OCI-LY7 (cell line): ENCODE data around the gene ECE1. TPM values are rescaled to one million over a fixed set of nuclear protein-coding genes. Genes with fewer than 3 reads are reported as not detected.

Source experiments
- BruUV-seq: library from RNA; stranded (reverse); fragments of 400-500 nt; replicated peaks from 2 replicates; lab custom pipeline; 2021; lab: Mats Ljungman, UMichigan
- CTCF ChIA-PET: fragments of 300-600 bp; sonication (Branson Sonifier 250); formaldehyde crosslinking; loops from one replicate; lab custom pipeline; 2022; ENCODE audit warnings: antibody characterized with exemption; ENCODE audit not compliant: unreplicated experiment; lab: Charles Lee
- POLR2A ChIA-PET: fragments of 300-600 bp; sonication (Branson Sonifier 250); formaldehyde crosslinking; loops from one replicate; lab custom pipeline; 2022; ENCODE audit warnings: antibody characterized with exemption; lab: Charles Lee
- DNase-seq: peaks from one replicate; pipeline ENCODE4 v3.0.0-alpha.2; 2015; ENCODE audit warnings: low spot score
- H2AFZ ChIP-seq: fragments of 200-600 bp; sonication (generic), shearing (Covaris generic); 2 replicates; pipeline ENCODE4 v1.6.1; 2014; ENCODE audit warnings: mild to moderate bottlenecking, antibody characterized with exemption, low read length, moderate library complexity
- H3K27ac ChIP-seq: fragments of 200-600 bp; sonication (generic); 2 replicates; pipeline ENCODE4 v1.5.1; 2014; ENCODE audit warnings: mixed run types, low read depth, mild to moderate bottlenecking, moderate library complexity, low read length, inconsistent platforms; ENCODE audit not compliant: poor library complexity, severe bottlenecking
- H3K36me3 ChIP-seq: fragments of 200-600 bp; sonication (generic); 2 replicates; pipeline ENCODE4 v1.6.1; 2014; ENCODE audit warnings: mild to moderate bottlenecking, antibody characterized with exemption, low read length, moderate library complexity, mixed read lengths; ENCODE audit not compliant: insufficient read depth
- H3K4me1 ChIP-seq: fragments of 200-600 bp; sonication (generic); 2 replicates; pipeline ENCODE4 v1.5.1; 2014; ENCODE audit warnings: mild to moderate bottlenecking, low read length; ENCODE audit not compliant: insufficient read depth, poor library complexity, severe bottlenecking
- H3K4me2 ChIP-seq: fragments of 200-600 bp; sonication (generic); 2 replicates; pipeline ENCODE4 v1.6.1; 2014; ENCODE audit warnings: mild to moderate bottlenecking, low read length
- H3K4me3 ChIP-seq: fragments of 200-600 bp; sonication (generic); 2 replicates; pipeline ENCODE4 v1.5.1; 2014; ENCODE audit warnings: mild to moderate bottlenecking, low read depth, low read length; ENCODE audit not compliant: poor library complexity, severe bottlenecking
- H3K79me2 ChIP-seq: fragments of 200-600 bp; sonication (generic); 2 replicates; pipeline ENCODE4 v1.6.1; 2016; ENCODE audit warnings: low read depth, mild to moderate bottlenecking, low read length, moderate library complexity, mixed read lengths; ENCODE audit not compliant: insufficient read depth
- H3K9me2 ChIP-seq: fragments of 200-600 bp; sonication (generic); 2 replicates; pipeline ENCODE4 v1.6.1; 2016; ENCODE audit warnings: mild to moderate bottlenecking, low read length, mixed read lengths; ENCODE audit not compliant: insufficient read depth
- H3K9me3 ChIP-seq: fragments of 200-600 bp; sonication (generic); 2 replicates; pipeline ENCODE4 v1.6.1; 2014; ENCODE audit warnings: mild to moderate bottlenecking, mixed run types, low read length, mixed read lengths
- H4K20me1 ChIP-seq: fragments of 200-600 bp; sonication (generic); 2 replicates; pipeline ENCODE4 v1.6.1; 2014; ENCODE audit warnings: mild to moderate bottlenecking, antibody characterized with exemption, low read length, moderate library complexity, mixed read lengths; ENCODE audit not compliant: insufficient read depth
- EZH2phosphoT487 ChIP-seq: fragments of 200-600 bp; sonication (generic); IDR thresholded peaks from 2 replicates; pipeline ENCODE4 v1.6.1; 2018; ENCODE audit warnings: low read depth, borderline replicate concordance, mild to moderate bottlenecking, mixed run types, antibody characterized with exemption, low read length, moderate library complexity, mixed read lengths
- intact Hi-C: fragments of 100-400 bp; cut with micrococcal nuclease; formaldehyde crosslinking; loops from one replicate; pipeline ENCODE4 v1.10.0; 2022; ENCODE audit not compliant: unreplicated experiment
- total RNA-seq, 2 experiments: library from RNA; depleted of rRNA in 1 of 2; stranded (reverse); fragments of >200 nt in 1 of 2; shearing (Covaris generic) in 1 of 2; gene quantifications; 2 replicates each; pipeline ENCODE4 v1.2.3, GENCODE V29; 2014 to 2022
- TF ChIP-seq, protein P1 (sequence below): fragments of 200-600 bp; sonication (generic); conservative IDR thresholded peaks from 2 replicates; pipeline ENCODE4 v1.5.1; 2014; ENCODE audit warnings: mild to moderate bottlenecking, antibody characterized with exemption, low read length, moderate library complexity, mixed read lengths

Gene ECE1
- total RNA-seq, 2 experiments from 2014 or later, result 20.0 to 32.8 TPM

DNA sequence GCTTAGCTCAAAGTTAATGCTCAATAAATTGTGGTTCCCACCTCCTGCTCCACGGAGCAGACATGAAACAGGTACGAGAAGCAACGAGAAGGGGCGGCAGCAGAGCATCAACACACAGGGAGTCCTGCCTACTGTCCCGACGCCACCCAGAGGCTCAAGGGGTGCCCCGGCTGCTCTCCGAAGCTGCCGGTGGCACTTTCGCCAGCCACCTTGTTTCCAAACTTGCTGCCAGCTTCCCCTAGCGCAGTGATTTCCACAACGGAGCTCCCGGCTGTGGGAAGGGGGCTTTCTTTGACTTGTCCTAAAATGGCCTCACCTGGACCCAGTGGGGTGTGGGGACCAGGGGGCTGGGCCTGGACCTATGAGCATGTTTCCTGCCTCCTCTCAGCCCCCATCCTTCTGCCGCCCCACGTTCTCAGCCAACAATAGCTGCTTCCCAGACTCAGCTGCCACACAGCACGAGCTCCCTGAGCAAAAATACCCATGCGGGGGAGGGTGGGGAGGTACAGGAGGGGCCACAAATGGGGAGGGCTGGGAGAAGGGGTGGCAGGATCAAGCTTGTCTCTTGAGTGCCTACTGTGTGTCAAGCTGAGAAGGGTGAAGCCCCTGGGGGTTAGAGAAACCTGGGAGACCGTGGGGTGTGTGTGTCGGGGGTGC lies 35.6 kb upstream of the ECE1 start:
- ChIA-PET POLR2A (interaction anchor here (0.9 to 3.5 kb wide), 4 partner anchors 8 to 32 kb away, joined by 3 to 26 read pairs (median 10); no protein-coding TSS in a partner anchor), CTCF (interaction anchor here (0.6 to 1.6 kb wide), 6 partner anchors 9 to 39 kb away, joined by 3 to 22 read pairs (median 11); no protein-coding TSS in a partner anchor)
- DNase-seq, result no peak
- Histone ChIP-seq H3K4me3 (no peak overlapping the region), H3K9me3 (no peaks in the 10 kb centered on the region), H3K4me1 (peaks cover 43% of the 10 kb centered on the region), H4K20me1 (no peaks in the 10 kb centered on the region), H3K36me3 (no peaks in the 10 kb centered on the region), H2AFZ (peak overlapping the region; percentile 24; the same call in 1 of the 2 replicates), H3K9me2 (no peaks in the 10 kb centered on the region), H3K27ac (no peak overlapping the region), H3K4me2 (peak overlapping the region; percentile 56), H3K79me2 (no peaks in the 10 kb centered on the region)
- BruUV-seq, result no TSS peak
- intact Hi-C loops, result no loop called here
- TF ChIP-seq, protein P1, sequence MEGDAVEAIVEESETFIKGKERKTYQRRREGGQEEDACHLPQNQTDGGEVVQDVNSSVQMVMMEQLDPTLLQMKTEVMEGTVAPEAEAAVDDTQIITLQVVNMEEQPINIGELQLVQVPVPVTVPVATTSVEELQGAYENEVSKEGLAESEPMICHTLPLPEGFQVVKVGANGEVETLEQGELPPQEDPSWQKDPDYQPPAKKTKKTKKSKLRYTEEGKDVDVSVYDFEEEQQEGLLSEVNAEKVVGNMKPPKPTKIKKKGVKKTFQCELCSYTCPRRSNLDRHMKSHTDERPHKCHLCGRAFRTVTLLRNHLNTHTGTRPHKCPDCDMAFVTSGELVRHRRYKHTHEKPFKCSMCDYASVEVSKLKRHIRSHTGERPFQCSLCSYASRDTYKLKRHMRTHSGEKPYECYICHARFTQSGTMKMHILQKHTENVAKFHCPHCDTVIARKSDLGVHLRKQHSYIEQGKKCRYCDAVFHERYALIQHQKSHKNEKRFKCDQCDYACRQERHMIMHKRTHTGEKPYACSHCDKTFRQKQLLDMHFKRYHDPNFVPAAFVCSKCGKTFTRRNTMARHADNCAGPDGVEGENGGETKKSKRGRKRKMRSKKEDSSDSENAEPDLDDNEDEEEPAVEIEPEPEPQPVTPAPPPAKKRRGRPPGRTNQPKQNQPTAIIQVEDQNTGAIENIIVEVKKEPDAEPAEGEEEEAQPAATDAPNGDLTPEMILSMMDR, result no peak
- no peak for TF ChIP-seq EZH2phosphoT487

DNA sequence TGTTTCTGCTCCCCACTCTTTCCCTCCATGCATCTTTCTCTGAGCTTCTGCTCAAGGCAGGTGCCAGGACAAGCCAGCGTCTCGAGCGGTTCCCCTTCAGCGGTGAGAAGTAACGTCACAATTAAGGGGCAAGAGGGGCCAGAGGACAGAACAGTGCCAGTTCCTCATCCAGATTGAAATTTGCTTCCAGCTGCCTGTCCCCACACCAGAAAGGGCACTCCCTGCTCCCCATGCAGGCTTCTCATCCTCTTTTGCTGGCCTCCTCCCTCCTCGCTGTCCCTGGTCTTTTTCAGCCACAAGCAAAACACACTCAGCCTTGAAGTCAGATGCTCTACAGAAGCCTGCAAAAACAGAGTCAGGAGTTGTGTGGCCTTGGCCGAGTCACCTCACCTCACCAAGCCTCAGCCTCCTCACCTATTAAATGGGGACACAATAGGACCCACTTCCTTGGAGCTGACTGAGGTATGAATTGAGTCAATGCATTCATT lies 35.0 kb upstream of the ECE1 start:
- Histone ChIP-seq H3K4me3 (peak overlapping the region; percentile 18), H3K4me2 (peak overlapping the region; percentile 56), H3K36me3 (no peaks in the 10 kb centered on the region), H3K9me3 (no peaks in the 10 kb centered on the region), H2AFZ (peak overlapping the region; percentile 24; the same call in 1 of the 2 replicates), H3K79me2 (no peaks in the 10 kb centered on the region), H3K9me2 (no peaks in the 10 kb centered on the region), H3K27ac (peak overlapping the region; percentile 12), H3K4me1 (peaks cover 43% of the 10 kb centered on the region), H4K20me1 (no peaks in the 10 kb centered on the region)
- peak; percentile 63 for DNase-seq
- intact Hi-C loops, result no loop called here
- no TSS peak for BruUV-seq
- POLR2A ChIA-PET, result interaction anchor here (0.9 to 3.5 kb wide), 4 partner anchors 8 to 31 kb away, joined by 3 to 26 read pairs (median 10); no protein-coding TSS in a partner anchor
- CTCF ChIA-PET, result interaction anchor here (0.6 to 1.6 kb wide), 7 partner anchors 9 to 38 kb away, joined by 3 to 22 read pairs (median 10); no protein-coding TSS in a partner anchor
- TF ChIP-seq EZH2phosphoT487, result no peak
- TF ChIP-seq, protein P1, result no peak
